ENCODE measurements around the gene SMKR1. TPM values are rescaled to one million over a fixed set of nuclear protein-coding genes. Genes with fewer than 3 reads are reported as not detected.

SMKR1 gene
- total and polyA plus RNA-seq, 9 of the 15 experiments (the other 6 are each of a cell fraction or from before 2014, with no cell fraction given) = 0.58 to 1.8 (median 0.93) TPM; not detected in 1

GRCh38 chr7:129462420-129462819, 39.9 kb upstream of the SMKR1 start:
- DNase-seq (ENCODE audit: extremely low read depth in 1 of 4, low spot score in 3 of 4) (no peak), ATAC-seq (no peak), FAIRE-seq (no peak)
- Histone ChIP-seq H4K20me1 (replicated peaks; ENCODE audit: control insufficient read depth, insufficient read depth, low read length) (no peaks in the 10 kb centered on the region), H3K27ac (ENCODE audit: extremely low read depth, low read depth, low read length) (no peak overlapping the region), H3K27me3 (ENCODE audit: control insufficient read depth in 2 of 2, insufficient read depth in 2 of 2, low read length in 2 of 2) (no peaks in the 10 kb centered on the region), H3K4me3 (no peak overlapping the region), H3K36me3 (ENCODE audit: control insufficient read depth, insufficient read depth, low read length) (peaks cover 100% of the 10 kb centered on the region), H3K9me1 (ENCODE audit: control insufficient read depth, insufficient read depth, low read length) (no peaks in the 10 kb centered on the region), H2AFZ (ENCODE audit: low read depth, low read length) (no peak overlapping the region), H3K9me3 (replicated peaks; ENCODE audit: control insufficient read depth, insufficient read depth, low read depth, low read length) (no peaks in the 10 kb centered on the region), H3K9ac (ENCODE audit: insufficient read depth in 1 of 2, low read depth in 2 of 2, low read length in 2 of 2) (no peak overlapping the region), H3K4me1 (replicated peaks in 1 of 2; ENCODE audit: control insufficient read depth in 2 of 2, insufficient read depth in 2 of 2, low read length in 2 of 2) (no peaks in the 10 kb centered on the region), H3K79me2 (ENCODE audit: control insufficient read depth, insufficient read depth, low read length) (no peaks in the 10 kb centered on the region), H3K4me2 (ENCODE audit: insufficient read depth, low read length) (no peak overlapping the region)
- BruUV-seq (replicated peaks) = no TSS peak
- in situ Hi-C loops (cut with MboI) = loop anchor here (5.0 kb wide), 1 partner anchor 95 kb away; no protein-coding TSS in a partner anchor
- ChIA-PET POLR2A (interaction anchor here (0.9 to 1.1 kb wide), 4 partner anchors 8 to 23 kb away, joined by 3 to 4 read pairs (median 4); no protein-coding TSS in a partner anchor), CTCF (ENCODE audit: low intra/inter-chr PET ratio) (no interaction called here)
- 83% methylated on average over 1 of the region's 1 CpG for WGBS (ENCODE audit: insufficient coverage, low coverage, missing lambda C conversion rate)
- intact Hi-C loops (cut with micrococcal nuclease) = no loop called here
- TF ChIP-seq NFIC (IDR thresholded peaks at IDR 0.05) (no peak), TAL1 (IDR thresholded peaks at IDR 0.05) (no peak), TOE1 (IDR thresholded peaks at IDR 0.05; ENCODE audit: borderline replicate concordance) (no peak), TOE1 (CRISPR knock-in tag; IDR thresholded peaks at IDR 0.05; ENCODE audit: borderline replicate concordance, low read depth) (no peak), ZNF785 (CRISPR knock-in tag; IDR thresholded peaks at IDR 0.05) (no peak), FIP1L1 (IDR thresholded peaks at IDR 0.05; ENCODE audit: low read depth, low read length, poor library complexity, severe bottlenecking) (no peak), ILK (tag; IDR thresholded peaks at IDR 0.05; ENCODE audit: borderline replicate concordance, low read depth) (no peak), PCBP2 (IDR thresholded peaks at IDR 0.05; ENCODE audit: low read depth, low read length, poor library complexity, severe bottlenecking) (no peak), SUPT5H (IDR thresholded peaks at IDR 0.05) (no peak), EWSR1 (IDR thresholded peaks at IDR 0.05; ENCODE audit: borderline replicate concordance, low read depth, partially characterized antibody) (no peak), ZNF175 (CRISPR knock-in tag; IDR thresholded peaks at IDR 0.05; ENCODE audit: low read depth) (no peak), RAD21 (CRISPR knock-in tag; conservative IDR thresholded peaks at IDR 0.05 in 1 of 2, IDR thresholded peaks at IDR 0.05 in 1 of 2) (no peak), ZNF408 (CRISPR knock-in tag; IDR thresholded peaks at IDR 0.05; ENCODE audit: low read depth) (no peak)
